HG02642 (cell line): ENCODE data around the gene PRKCE.
"Not testable (repeated sequence)": the region's sequence is repeated elsewhere in the genome, so short reads cannot be mapped to it uniquely, and the experiment has no call there.

Experiments used
- ATAC-seq: cut with Tn5 transposase; IDR thresholded peaks from one replicate; pipeline ENCODE4 v1.9.1; 2021; ENCODE audit warnings: mild to moderate bottlenecking; ENCODE audit not compliant: unreplicated experiment, poor library complexity

The PRKCE gene

GRCh38 chr2:46183426-46183825, 532.0 kb downstream of the PRKCE start:
- no peak for ATAC-seq

GRCh38 chr2:46184794-46185583, 533.5 kb downstream of the PRKCE start:
- no peak for ATAC-seq

GRCh38 chr2:46187112-46187618, 535.7 kb downstream of the PRKCE start:
- peak; percentile 81 for ATAC-seq

DNA sequence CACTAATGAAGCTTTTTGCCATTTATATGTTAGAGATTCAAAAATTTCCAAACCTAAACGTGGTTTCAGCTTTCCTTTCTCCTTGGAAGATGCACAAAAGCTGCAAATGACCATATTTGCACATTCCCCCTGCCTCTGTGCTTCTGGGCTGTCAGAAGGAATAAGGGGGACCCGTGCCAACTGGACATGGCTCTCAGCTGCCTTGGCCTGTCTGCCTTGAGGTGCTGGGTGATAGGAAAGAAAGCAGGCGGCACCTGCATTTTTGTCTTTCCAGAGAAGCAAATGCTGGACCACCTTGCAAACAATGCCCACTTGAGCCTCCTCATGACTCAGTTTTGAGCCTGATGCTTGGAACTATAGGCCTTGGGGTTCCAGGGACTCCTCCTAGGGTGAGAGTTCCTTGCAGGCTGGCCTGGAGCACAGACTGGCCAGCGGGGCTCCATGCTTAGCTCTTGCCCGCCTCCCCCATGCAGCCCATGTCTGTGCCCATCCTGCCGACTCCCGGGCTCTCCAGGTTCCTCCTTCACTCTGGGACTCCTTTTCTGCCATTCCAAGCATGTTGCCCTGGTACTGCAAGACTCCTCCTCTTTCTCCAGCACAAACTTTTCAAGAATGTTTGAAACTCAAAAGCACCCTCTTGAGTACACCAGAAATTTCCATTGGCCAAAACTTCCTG, 536.7 kb downstream of the PRKCE start:
- no peak for ATAC-seq

DNA sequence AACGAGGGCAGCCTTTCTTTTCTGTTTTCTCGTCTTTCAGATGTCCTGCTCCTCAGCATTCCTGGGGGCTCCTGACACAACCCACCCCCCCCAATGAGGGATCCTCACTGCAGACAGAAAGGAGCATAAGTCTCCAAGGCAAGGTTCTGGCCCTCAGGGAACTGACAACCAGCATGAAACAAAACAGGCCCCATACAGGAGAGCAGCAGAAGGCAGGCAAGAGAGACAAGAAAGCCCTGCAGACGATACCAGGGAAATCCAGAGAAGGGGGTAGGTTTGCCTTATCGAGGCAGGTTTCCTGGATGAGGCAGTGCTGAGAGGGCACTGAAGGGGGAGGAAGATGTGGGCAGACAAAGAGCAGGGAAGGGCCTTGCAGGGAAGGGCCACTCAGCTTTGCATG, 541.9 kb downstream of the PRKCE start:
- no peak for ATAC-seq

- ATAC-seq = no peak
Measured at GRCh38 chr2:46193855-46194254, 542.4 kb downstream of the PRKCE start.

DNA sequence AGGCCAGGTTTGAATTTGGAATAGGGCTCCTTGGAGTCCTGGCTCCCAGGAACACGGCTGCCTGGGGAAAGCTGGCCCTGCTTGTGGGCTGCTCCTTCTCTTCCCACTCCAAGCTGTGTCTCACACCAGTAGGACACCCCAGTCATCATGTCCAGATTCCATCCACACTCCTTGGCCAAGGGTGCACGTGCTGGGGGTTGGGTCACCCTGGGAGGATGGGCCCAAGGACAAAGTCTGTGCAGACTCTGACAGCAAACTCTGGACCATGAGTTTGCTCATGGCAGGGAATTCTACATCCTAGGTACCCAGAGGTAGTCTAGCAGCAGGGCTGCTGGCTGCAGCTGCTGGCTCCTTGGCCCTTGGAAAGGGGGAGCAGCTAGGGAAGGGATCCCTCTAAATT, 543.4 kb downstream of the PRKCE start:
- ATAC-seq = no peak

DNA sequence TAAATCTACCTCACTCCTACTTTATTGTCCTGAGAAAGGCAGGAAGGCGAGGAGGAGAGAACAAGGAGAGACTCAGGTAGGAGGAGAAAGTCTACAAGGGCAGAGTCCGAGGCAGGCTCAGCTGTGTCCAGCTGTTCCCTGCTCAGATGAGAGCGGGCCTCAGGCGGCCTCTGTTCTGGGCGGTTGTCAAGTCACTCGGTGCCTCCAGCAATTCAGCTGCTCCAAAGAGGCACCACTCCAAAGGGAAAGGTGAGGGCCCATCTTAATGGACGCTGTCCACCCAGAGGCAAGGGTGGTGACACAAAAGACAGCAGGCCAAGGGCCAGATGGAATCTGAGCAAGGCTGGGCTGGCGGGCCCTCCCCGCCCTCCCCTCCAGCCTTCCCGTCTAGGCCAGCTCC, 544.3 kb downstream of the PRKCE start:
- ATAC-seq = no peak

DNA sequence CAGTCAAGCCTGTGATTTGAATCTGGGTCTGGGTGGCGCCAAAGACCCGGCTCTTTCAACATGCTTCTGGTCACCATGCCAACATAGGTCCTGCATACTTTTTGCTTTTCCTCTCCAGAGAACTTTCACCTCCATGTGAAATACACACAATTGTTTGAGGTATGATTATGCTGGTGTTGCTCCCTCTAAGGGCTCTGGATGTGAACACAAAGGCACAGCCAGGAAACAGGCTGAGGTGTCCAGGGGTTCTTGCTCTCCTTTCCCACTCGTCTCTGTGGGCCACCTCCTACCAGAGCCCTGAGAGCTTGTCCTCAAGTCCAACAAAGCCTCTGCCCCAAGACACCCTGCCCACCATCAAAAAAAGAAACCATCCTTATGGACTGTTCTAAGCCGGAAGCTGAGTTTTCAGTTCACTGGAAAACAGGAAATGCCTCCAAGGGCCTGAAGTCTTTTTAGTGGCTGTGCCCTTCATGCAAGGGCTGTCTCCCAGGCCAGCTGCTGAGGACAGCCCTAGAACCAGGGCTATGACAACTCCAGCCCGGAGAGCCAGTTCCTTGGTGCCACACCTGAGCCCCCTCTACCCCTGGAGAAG, 545.5 kb downstream of the PRKCE start:
- ATAC-seq = no peak

- ATAC-seq = no peak
Measured at GRCh38 chr2:46197672-46198071, 546.2 kb downstream of the PRKCE start.

DNA sequence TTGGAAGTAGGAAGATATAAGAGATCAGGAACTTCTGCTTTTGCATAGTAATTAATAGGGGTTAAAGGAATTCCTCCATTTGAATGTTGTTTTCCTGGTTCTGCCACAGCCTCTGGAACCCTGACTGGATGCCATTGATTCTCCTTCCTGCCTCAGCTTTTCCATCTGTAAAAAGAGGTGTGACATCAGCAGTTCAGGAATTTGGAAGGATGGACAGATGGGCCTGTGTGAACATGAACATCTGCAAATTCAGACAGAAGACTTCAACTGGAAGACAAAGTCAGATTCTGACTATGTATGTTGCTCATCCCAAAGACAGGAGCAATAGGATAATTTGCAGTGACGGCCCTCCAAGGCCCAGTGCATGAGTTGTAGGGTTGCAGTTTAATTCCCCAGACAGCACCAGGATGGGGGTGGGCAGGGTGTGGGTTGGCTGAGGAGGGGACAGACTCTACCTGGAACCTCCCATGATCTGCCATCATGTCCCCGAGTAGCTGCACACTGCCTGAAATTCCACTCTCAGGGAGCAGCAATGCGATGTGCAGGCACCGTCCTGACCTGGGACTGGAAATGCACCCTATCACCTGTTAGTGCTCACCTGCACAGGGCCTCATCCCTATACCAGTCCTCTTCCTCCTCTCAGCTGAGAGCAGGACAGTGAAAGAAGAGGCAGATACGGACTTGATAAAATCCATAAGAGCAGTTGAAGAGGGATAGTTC, 546.8 kb downstream of the PRKCE start:
- ATAC-seq = no peak

DNA sequence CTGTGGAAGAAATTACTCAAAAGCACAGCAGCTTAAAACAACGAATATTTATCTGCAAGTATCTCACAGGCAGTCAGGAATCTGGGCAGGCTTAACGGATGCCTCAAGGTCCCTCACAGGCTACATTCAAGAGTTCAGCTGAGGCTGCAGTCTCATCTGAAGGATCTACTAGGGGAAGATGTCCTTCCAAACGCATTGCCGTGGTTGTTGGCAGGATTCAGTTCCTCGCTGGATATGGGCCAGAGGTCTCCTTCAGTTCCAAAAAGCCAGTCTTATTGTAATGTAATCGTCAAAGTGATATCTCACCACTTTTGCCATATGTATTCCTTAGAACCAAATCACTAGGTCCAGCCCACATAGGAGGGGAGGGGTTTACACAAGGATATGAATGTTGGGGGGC, 547.5 kb downstream of the PRKCE start:
- no peak for ATAC-seq

- no peak for ATAC-seq
Measured at GRCh38 chr2:46200100-46200690, 548.7 kb downstream of the PRKCE start.

DNA sequence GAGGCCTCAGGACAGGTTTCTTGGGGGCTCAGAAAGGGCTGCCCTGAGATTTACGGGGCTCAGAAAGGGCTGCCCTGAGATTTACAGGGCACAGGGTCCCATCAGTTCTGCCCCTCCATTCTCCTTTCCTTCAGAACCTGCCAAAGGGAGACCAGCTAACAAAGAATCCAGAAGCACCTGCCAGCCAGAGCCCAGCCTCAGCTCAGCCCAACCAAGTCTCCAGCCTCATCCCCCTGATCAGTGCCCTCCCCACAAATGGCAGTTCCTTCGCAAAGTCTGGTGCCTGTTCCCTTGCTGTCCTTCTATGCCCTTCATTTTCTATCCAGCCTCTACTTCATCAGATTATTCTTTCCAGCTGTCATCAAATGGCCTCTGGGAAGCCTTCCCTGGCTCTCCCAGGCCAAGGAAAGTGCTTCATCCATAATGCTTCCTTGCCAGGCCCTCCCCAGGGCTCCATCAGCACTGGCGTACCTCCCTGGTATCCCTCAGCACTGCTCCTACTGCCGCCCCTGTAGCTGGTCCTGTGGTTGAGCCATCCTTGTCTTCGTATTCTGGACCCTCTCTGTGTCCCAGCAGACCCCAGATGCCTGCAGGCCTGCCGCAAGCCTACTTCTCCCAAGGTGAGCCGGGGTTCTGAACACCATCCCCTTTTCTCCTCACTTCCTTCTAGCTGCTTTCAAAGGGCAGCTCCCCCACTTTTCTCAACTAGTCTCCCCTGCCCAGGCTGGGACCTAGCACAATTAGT, 549.6 kb downstream of the PRKCE start:
- no peak for ATAC-seq

- no peak for ATAC-seq
Measured at GRCh38 chr2:46202453-46202852, 551.0 kb downstream of the PRKCE start.

DNA sequence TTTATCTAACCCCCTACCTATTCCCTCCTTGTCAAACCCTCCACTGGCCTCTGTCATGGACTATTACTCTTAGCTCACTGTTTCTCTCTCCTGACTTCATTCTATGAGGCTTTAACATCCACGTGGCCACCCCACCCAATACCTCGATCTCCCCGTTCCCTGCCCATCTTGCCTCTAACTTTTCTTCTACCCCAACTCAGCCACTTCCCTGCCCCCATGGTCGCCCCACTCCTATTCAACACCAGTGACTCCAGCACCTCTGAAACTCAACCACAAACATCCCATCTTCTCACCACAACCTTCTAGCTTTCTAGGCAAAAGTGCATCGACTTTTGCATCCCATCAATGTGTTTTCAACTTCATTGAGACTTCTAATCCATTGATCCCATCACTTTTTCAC, 551.5 kb downstream of the PRKCE start:
- no peak for ATAC-seq

- not testable (repeated sequence) for ATAC-seq
Measured at GRCh38 chr2:46203636-46204035, 552.2 kb downstream of the PRKCE start.

DNA sequence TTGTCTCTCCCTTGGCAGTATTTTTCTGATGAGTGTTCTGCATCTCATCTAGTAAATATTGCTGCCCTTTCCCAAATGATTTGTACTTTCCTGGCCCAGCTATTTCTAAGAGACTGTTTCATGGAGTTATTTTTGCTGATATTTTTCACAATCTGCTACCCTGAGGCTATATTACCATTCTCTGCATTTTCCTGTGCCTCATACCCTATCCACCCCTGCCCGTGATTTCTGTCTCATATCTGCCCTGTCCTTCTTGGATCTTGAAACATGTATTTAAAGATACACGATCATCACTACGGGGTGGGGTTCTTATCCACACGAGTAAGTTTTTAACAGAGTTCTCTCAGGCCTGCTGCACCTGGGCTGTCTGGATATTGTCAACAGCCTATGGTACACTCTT, 556.1 kb downstream of the PRKCE start:
- ATAC-seq = no peak

DNA sequence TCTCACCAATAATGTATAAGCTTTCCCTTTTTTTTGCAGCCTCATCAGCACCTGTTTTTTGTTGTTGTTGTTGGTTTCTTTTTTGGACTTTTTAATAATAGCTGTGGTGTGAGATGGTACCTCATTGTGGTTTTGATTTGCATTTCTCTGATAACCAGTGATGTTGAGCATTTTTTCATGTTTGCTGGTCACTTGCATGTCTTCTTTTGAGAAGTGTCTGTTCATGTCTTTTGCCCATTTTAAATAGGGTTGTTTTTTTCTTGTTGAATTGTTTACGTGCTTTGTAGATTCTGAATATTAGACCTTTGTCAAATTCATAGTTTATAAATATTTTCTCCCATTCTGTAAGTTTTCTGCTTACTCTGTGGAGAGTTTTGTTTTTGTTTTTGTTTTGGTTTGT, 557.3 kb downstream of the PRKCE start:
- ATAC-seq = no peak

- ATAC-seq = no peak
Measured at GRCh38 chr2:46210063-46210462, 558.6 kb downstream of the PRKCE start.
